Myocyte (in vitro differentiated cells): ENCODE results near the gene CDSN. TPM values are rescaled to one million over a fixed set of nuclear protein-coding genes. Genes with fewer than 3 reads are reported as not detected.
"Not testable (repeated sequence)": the region's sequence is repeated elsewhere in the genome, so short reads cannot be mapped to it uniquely, and the experiment has no call there.

Experiments used
- DNase-seq: peaks from one replicate; pipeline ENCODE4 v3.0.0-alpha.2; 2012; ENCODE audit warnings: low read depth
- polyA plus RNA-seq: library from polyadenylated mRNA; unstranded; fragments of >200 nt; gene quantifications from one replicate; pipeline ENCODE4 v1.2.1, GENCODE V29; 2012; ENCODE audit warnings: missing spikeins
- total RNA-seq: library from RNA; depleted of rRNA; stranded (reverse); fragments of >200 nt; gene quantifications from 2 replicates; pipeline ENCODE4 v1.2.3, GENCODE V29; 2014

CDSN gene, protein sequence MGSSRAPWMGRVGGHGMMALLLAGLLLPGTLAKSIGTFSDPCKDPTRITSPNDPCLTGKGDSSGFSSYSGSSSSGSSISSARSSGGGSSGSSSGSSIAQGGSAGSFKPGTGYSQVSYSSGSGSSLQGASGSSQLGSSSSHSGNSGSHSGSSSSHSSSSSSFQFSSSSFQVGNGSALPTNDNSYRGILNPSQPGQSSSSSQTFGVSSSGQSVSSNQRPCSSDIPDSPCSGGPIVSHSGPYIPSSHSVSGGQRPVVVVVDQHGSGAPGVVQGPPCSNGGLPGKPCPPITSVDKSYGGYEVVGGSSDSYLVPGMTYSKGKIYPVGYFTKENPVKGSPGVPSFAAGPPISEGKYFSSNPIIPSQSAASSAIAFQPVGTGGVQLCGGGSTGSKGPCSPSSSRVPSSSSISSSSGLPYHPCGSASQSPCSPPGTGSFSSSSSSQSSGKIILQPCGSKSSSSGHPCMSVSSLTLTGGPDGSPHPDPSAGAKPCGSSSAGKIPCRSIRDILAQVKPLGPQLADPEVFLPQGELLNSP
- 0.16 TPM in 1 of 2 replicates, not detected in the other for total RNA-seq
- 0.20 TPM for polyA plus RNA-seq

DNA sequence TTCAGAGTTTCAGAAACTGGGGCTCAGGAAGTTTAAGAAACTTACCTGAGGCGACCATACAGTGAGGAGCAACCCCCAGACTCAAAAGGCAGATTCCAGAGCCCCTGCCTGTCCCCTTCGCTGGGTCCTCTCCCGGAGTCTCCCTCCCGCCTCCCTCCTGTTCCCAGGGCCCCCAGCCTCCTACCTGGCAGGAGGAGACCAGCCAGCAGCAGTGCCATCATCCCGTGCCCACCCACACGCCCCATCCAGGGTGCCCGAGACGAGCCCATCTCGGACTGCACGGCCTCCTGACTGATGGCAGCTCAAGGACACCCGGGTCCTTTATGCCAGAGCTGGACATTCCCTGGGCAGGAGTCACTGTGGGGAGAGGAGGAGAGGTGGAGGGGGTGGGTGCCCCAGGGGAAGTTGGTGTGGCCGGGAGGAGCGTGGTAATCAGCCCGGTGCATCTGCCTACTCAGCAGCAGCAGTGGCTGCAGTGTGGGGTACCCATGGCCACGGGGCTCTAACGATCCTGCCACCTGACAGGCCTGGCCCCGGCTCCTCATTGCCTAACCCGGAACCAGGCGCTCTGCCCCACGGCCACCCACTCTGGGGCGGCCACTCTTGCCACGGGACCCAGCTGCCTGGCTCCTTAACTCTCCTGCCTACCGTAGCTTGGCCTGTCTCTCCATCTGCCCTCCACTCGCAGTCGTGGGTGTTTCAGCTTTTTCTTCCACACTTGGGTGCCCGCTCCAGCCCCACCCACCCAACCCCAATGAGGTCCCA is at the start of gene CDSN:
Gene CDSN (minus strand): TSS at position 296 of the 765 bp plus-strand sequence. CDS start 27 bp downstream, at position 269.
- no peak for DNase-seq

DNA sequence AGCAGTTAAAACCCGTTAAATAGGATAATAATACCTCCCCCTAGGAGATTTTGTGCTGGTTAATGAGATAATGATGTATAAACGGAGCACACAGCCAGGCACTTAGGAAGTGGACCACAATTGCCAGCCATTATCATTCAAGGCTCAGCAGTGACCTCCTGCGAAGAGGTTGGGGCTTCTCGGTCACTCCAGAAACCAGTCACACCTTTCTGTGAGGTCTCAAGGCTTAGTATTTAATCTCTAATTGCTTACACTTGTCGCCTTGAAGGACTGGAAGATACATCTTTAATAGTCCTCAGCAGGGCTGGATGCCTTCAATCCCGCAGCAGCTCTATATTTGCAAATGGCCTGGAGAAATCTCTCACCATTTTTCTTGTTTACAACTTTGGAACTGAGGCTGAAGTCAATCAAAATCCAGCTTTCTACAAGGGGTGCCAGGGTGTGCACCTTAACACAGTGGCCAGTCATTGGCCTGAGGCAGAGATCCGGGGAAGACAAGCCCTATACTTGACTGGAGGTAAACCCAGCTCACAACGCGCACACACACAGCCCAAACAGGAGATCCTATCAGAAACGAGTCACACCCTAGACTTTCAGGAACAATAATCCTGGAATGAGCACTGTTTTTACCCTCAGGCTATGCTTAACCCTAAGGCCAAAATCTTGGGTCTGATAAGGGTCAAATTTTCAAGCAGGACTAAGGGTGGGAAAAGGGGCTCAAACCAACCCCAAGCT is 49.0 kb upstream of the CDSN start:
- no peak for DNase-seq

DNA sequence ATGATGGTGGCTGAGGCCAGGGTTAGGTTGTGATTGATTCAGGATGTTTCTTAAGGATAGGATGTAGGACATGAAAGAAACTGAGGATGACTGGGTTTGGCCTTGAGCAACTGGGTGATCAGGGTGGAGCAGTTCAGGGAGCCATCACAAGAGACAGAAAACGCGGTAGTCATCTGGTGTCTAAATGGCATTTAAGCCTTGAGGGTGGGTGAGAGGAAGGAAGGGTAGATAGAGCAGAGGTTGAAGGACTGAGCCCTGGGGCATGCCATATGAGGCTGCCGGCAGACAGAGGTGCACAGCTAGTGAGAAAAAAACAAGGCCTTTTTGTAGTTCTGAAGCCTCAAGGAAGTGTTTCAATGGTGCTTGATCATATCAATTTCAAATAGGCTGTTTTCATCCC is 48.4 kb upstream of the CDSN start:
- no peak for DNase-seq

DNA sequence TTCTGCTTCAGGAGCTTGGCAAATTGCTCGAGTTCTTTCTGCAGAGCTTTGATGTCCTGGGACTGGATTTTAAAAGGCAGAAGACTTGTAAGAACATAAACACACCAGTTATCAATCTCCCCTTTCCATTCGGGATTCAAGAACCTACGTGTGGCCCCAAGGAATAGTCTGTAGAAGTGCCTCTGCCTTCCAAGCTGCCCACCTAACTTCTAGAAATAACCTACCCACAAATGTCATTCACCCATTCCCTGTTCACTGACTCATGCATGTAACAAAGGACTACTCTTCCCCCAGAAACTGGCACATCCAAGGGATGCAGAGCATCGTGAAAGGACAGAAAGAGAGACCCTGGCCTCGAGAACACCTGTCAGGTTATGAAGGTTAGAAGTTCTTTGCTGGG is 45.7 kb upstream of the CDSN start:
- DNase-seq, result no peak

DNA sequence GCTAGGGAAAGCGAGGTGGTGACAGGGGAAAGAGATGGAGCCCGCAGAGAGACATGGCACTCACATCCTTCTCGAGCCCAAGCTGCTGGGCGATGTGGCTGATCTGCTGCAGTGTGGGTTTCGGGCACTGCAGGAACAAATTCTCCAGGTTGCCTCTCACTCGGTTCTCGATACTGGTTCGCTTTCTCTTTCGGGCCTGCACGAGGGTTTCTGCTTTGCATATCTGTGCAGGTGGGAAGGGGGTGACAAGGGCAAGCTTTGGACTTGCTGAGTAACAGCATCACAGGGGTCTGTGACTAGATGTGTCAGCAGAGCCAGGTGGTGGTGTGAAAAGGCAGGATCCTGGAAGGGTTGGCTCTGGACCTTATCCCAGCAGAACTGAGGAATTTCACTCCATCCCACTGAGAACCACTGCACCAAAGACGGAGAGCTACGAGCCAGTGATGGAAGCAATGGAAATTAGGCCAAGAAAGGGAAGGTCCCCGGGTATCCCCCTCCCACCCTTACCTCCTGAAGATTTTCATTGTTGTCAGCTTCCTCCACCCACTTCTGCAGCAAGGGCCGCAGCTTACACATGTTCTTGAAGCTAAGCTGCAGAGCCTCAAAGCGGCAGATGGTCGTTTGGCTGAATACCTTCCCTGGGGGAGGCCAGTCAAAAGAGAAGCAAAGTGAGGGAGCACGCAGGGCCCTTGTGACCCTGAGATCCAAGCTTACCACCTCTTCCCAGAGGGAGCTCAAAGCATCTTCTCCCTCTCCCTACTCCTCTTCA is 45.0 kb upstream of the CDSN start:
- not testable (repeated sequence) for DNase-seq

DNA sequence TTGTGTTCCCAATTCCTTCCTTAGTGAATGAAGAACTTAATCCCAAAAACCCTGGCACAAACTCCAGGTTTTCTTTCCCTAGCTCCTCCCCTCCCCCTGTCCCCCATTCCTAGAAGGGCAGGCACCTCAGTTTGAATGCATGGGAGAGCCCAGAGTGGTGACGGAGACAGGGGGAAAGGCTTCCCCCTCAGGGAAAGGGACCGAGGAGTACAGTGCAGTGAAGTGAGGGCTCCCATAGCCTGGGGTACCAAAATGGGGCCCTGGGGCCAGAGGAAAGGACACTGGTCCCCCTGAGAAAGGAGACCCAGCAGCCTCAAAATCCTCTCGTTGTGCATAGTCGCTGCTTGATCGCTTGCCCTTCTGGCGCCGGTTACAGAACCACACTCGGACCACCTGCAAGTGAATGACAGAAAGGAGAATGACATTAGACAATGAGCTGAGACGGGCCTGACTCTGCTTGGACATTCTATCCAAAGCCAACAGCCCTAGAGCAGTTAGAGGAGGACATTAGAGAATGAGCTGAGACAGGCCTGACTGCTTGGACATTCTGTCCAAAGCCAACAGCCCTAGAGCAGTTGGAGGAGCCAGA is 44.3 kb upstream of the CDSN start:
- DNase-seq, result not testable (repeated sequence)

DNA sequence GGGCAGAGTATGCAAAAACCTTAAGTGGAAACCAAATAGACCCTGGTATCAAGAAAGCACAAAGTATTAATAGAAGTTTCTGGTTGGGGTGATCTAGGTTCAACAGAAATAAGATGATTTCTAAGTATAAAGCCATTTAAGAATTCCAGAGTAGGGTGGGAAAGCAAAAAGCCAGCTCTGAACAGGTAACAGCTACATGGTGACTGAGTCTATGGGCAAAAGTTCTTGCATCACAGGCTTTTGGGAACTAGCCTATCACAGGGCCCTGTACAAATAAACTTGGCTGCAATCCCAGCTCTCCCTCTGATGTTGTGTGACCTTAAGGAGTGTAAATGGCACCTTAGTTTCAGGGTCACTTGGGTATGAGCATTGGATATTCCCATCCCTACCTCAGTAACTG is 43.7 kb upstream of the CDSN start:
- DNase-seq, result no peak

DNA sequence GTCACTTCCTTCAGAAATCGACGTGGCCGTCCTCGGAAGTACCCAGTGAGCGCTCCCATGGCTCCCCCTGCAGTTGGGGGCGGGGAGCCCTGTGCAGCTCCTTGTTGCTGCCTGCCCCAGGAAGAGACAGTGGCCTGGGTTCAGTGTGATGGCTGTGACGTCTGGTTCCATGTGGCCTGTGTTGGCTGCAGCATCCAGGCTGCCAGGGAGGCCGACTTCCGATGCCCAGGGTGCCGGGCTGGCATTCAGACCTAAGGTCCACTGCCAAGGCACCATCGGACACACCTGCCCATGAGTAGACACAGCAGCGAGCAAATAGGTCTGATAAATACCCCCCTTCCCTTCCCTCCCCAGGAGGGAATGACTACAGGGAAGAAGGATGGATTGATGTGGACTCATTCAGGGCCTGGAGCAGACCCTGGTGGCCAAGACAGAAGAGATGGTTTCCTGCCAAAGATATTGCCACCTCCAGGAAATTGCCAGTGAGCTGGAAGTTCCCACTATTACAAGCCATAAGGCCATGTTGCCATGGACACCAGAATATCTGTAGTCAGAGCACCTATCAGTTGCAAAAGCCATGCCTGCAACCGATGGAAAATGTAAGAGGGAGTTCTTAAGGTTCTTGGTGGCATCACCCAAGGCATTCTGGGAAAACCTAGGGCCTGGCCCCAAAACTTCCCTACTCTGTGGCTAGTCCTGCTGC is 42.4 kb upstream of the CDSN start:
- no peak for DNase-seq

DNA sequence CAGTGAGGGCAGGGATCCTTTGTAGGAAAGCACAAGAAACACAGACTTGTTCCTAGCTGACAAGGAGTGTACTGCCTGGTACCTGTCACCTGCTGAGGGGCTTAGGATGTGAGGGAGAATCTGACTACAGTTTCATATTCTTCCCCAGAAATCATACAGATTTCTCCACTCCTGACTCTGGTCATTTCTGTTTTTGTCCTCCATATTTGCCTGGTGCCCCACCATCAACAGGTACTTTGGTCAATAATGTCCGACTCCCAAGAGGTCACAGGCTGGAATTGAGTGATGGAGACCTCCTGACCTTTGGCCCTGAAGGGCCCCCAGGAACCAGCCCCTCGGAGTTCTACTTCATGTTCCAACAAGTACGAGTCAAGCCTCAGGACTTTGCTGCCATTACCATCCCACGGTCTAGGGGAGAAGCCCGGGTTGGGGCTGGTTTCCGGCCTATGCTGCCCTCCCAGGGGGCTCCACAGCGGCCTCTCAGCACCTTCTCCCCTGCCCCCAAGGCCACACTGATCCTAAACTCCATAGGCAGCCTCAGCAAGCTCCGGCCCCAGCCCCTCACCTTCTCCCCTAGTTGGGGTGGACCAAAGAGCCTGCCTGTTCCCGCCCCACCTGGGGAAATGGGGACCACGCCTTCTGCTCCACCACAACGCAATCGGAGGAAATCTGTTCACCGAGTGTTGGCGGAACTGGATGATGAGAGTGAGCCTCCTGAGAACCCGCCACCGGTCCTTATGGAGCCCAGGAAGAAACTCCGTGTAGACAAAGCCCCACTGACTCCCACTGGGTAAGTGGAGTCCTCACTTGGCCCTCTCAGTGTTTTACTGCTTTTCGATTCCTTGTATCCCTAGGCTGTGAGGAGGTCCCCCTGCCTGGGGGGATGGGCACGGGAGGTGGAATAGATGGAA is 41.2 kb upstream of the CDSN start:
- no peak for DNase-seq

DNA sequence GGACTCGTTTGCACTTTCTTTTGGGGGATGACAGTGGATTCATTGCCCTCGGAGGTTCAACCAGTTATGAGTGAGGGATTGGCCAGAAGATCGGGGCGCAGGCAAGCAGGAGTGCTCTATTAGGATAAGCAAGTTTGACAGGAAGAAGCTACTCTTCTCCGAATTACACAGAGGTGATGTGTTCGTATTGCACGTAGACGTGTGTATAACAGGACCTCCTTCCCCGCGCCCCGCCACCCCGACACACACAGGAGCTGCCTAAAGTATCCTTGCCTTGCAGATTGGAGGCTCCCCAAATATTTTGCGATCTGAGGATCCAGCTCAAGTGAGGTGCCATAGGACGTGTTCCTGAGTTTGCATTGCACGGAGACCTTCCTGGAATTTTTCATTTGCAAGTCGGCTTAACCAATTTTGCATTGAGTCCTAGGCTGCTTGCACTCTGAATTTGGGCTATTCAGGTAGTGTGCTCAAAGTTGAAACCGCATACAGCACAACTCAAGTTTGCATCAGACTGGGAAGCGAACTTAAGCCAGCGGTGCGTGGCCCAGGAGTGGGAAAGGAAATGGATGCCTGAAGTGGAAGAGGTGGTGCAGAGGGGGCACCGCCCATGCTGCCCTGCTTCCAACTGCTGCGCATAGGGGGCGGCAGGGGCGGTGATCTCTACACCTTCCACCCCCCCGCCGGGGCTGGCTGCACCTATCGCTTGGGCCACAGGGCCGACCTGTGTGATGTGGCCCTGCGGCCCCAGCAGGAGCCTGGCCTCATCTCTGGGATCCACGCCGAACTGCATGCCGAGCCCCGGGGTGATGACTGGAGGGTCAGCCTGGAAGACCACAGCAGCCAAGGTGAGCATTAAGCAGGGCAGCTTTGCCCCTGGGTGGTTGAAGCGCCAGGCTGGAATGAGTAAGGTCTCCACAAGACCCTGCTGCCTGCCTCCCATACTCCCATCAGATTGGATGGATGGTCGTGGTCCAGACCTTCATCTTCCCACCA is 38.9 kb upstream of the CDSN start:
- DNase-seq, result no peak

DNA sequence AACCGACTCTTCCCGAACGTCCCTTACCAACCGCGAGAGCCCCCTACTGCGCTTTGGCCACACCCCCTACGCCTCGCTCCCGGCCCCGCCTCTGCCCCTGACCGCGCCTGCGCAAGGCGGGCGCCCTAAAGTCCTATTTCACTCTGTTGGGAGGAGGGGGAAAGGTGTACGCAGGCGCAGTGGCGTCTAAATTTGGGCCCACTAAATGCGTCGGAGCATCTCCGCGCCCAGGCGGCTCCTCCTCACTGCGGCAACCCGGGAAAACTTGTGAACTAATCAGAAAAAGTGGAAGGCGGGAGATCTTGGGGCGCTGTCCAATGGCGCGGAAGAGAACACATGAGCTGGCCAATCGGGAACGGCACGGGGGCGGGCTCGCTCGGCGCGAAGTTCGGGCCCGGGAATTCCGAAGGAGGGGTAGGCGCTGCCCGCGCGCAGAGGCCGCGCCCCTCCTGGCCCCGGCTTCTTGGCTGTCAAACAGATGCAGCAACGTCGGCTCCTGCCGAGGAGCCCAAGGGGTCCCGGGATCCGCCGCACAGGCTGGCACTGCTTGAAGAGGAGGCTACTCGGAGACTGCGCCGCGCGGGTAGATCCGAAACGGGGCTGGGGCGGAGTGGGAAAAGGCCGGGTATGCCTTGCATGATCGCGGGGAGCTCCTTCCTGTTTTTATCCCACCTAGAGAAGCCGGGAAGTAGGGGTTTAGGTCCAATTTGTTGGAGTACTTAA is 38.1 kb upstream of the CDSN start, which contains the start of gene TCF19:
Gene TCF19 (plus strand): TSS at position 450 of the 723 bp plus-strand sequence. CDS start 881 bp downstream, outside the sequence.
- DNase-seq, result peak; percentile 100

DNA sequence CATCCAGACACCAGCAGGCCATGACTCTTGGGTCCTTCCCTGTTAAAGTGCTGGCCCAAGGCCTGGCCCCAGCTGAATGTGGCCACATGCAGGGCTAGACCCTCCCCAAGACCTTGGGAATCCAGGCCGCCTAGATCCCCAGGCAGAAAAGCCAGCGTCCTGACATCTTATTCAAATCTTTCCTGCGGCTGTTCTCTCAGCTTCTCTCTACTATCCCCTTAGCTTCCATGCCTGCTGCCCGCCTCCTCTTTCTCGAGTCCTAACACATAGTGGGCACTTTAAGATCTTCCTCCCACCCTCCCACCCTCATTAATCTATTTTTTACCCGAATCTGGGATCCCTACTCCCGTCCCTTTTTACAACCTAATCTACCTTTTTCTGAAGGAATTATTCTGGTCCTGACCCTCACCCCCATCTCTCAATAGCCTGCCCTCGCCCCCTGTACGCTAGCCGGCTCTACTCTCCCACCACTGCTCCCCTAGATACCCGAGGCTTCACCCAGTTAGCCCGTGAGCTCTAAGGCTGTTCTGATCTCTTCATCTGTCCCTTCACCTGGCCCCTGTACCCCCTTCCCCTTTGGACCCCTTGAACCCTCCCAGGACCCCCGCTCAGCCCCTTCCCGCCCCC is 37.4 kb upstream of the CDSN start, which contains the start of gene CCHCR1:
Gene CCHCR1 (minus strand): TSS at position 290 of the 627 bp plus-strand sequence. CDS start 202 bp downstream, at position 88.
- DNase-seq, result no peak

DNA sequence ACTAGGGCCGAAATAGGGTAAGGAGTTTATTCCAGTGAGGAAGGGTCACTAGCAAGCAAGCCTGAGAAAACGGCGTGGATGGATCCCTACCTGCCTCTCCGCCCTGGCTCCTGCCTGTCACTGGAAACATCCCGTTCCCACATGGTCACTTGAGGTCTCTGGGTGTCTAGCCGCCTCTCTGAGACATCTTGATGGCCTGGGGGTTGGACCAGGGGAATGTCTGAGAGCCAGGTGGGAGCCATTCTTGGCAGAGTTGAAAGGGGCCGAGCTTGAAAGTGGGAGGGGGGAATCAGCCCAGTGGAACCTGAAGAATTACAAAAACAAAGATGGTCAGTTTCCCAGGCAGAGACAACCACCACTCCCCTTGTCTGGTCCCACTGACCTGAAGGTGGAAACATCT is 36.4 kb upstream of the CDSN start:
- no peak for DNase-seq

DNA sequence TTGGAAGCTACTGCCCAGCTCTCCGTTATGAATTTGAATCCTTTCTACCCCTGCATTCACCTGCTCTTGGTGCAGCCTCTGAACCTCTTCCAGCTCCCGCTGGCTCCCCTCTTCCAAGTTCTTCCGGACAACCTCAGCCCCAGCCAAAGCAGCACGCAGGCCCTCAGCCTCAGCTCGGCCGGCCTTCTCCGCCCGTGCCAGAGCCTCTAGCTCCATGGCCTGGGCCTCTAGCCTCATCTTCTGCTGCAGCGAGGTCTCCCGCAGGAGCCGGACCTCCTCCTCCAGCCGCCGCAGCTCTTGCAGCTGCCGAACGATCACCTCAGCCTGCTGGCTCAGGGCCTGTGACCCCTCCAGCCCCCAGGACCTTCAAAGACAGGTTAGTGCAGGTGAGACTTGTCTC is 34.2 kb upstream of the CDSN start:
- no peak for DNase-seq

DNA sequence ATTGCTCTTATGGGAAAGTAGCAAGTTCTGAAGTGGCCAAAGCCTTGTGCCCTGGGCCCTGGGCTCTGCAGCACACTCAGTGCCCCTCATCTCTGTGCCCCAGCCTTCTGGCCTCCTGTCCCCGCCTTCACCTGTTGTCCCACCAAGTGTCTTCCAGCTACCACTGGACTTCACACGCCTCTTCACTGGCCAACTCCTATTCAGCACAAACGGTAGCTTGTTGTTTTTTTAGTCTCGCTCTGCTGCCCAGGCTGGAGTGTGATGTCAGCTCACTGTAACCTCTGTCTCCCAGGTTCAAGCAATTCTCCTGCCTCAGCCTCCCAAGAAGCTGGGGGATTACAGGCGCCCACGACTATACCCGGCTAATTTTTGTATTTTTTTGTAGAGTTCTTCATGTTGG is 32.5 kb upstream of the CDSN start:
- no peak for DNase-seq
